Thymus (tissue), 11 donors: ENCODE results near the gene EXOC4. TPM values are rescaled to one million over a fixed set of nuclear protein-coding genes. Genes with fewer than 3 reads are reported as not detected.

Experiments used
- DNase-seq, 9 donors: peaks; one replicate each; pipeline ENCODE4 v3.0.0-alpha.2; 2013; ENCODE audit warnings: low spot score in 9 of 9, low read depth in 6 of 9, missing footprints in 1 of 9
- H3K27ac ChIP-seq, 2 donors: one replicate each; pipeline ENCODE4 v1.5.1; 2013; ENCODE audit warnings: control low read depth in 1 of 2, low read depth in 1 of 2, low read length in 1 of 2, mild to moderate bottlenecking in 1 of 2, moderate library complexity in 1 of 2
- H3K27me3 ChIP-seq, 2 donors: one replicate each; pipeline ENCODE4 v1.5.1; 2013; ENCODE audit warnings: low read length in 1 of 2; ENCODE audit not compliant: control insufficient read depth in 2 of 2, insufficient read depth in 1 of 2
- H3K36me3 ChIP-seq, 2 donors: one replicate each; pipeline ENCODE4 v1.5.1; 2013; ENCODE audit warnings: low read length in 1 of 2, mild to moderate bottlenecking in 1 of 2, moderate library complexity in 1 of 2; ENCODE audit not compliant: control insufficient read depth in 2 of 2, insufficient read depth in 2 of 2
- H3K4me1 ChIP-seq, 2 donors: one replicate each; pipeline ENCODE4 v1.5.1; 2013; ENCODE audit warnings: low read length in 2 of 2; ENCODE audit not compliant: control insufficient read depth in 2 of 2, insufficient read depth in 2 of 2
- H3K4me3 ChIP-seq, 2 donors: one replicate each; pipeline ENCODE4 v1.5.1; 2013; ENCODE audit warnings: low read length in 2 of 2, control low read depth in 1 of 2, mild to moderate bottlenecking in 1 of 2
- H3K9me3 ChIP-seq, 2 donors: one replicate each; pipeline ENCODE4 v1.5.1; 2013; ENCODE audit warnings: low read length in 1 of 2, mild to moderate bottlenecking in 1 of 2; ENCODE audit not compliant: control insufficient read depth in 2 of 2, insufficient read depth in 1 of 2
- WGBS: extraction: QIAGEN DNeasy Blood & Tissue Kit; methylation state at CpG from one replicate; pipeline ENCODE4 v1.1.7; 2013; 5-methylcytosine and 5-hydroxymethylcytosine counted together
- polyA plus RNA-seq: library from polyadenylated mRNA; stranded (reverse); fragments of 200-250 nt; gene quantifications from one replicate; pipeline ENCODE4 v1.2.3, GENCODE V29; 2013
- total RNA-seq: library from RNA; stranded (reverse); fragments of 120-200 nt; gene quantifications from one replicate; pipeline ENCODE4 v1.2.4, GENCODE V29; 2013
- donor health status: healthy.

EXOC4 gene
- total and polyA plus RNA-seq, 2 donors, result 25.5 to 51.2 TPM

GRCh38 chr7:133331861-133332260 is 79.0 kb downstream of the EXOC4 start:
- Histone ChIP-seq H3K36me3 (peaks cover 0 to 2% of the 10 kb centered on the region in 2 donors), H3K27me3 (no peaks in the 10 kb centered on the region), H3K27ac (no peak overlapping the region), H3K4me3 (no peak overlapping the region), H3K4me1 (no peaks in the 10 kb centered on the region), H3K9me3 (peaks cover under 1% of the 10 kb centered on the region in 2 donors)
- no peak for DNase-seq
- WGBS, result 100% methylated on average over 1 of the region's 1 CpG

- Histone ChIP-seq H3K4me1 (no peaks in the 10 kb centered on the region), H3K27me3 (no peaks in the 10 kb centered on the region), H3K27ac (no peak overlapping the region), H3K9me3 (peaks cover 0 to 7% of the 10 kb centered on the region in 2 donors), H3K36me3 (no peaks in the 10 kb centered on the region), H3K4me3 (no peak overlapping the region)
- no peak for DNase-seq
- 98% methylated on average over 2 of the region's 2 CpGs for WGBS
Measured at GRCh38 chr7:133339772-133340171, 86.9 kb downstream of the EXOC4 start.

DNA sequence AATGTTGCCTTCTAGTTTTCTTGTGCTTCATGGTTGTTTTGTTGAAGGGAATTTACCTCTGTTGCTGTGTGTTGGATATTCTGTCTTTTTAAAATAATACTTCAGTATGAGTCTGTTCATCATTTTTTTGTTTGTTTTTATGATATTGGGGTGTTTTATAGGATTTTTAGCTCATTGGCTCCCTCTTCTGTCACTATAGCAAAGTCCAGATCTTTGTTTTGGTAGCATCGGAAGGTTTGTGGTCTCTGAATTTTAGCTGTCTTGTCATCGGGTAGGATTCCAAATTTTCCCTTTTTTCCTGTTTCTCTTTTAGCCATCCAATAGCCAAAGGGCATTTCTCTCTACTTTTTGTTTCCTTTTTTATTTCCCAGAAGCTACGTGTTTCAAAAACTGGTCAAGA is 91.4 kb downstream of the EXOC4 start:
- no peaks in the 10 kb centered on the region for H3K4me1 ChIP-seq
- H3K4me3 ChIP-seq, result no peak overlapping the region
- DNase-seq, result peak in 2 of 9 donors; percentile 5 to 18
- H3K9me3 ChIP-seq, result peaks cover 0 to 3% of the 10 kb centered on the region in 2 donors
- H3K27me3 ChIP-seq, result no peaks in the 10 kb centered on the region
- 91% methylated on average over 3 of the region's 3 CpGs for WGBS
- no peak overlapping the region for H3K27ac ChIP-seq
- H3K36me3 ChIP-seq, result no peaks in the 10 kb centered on the region

DNA sequence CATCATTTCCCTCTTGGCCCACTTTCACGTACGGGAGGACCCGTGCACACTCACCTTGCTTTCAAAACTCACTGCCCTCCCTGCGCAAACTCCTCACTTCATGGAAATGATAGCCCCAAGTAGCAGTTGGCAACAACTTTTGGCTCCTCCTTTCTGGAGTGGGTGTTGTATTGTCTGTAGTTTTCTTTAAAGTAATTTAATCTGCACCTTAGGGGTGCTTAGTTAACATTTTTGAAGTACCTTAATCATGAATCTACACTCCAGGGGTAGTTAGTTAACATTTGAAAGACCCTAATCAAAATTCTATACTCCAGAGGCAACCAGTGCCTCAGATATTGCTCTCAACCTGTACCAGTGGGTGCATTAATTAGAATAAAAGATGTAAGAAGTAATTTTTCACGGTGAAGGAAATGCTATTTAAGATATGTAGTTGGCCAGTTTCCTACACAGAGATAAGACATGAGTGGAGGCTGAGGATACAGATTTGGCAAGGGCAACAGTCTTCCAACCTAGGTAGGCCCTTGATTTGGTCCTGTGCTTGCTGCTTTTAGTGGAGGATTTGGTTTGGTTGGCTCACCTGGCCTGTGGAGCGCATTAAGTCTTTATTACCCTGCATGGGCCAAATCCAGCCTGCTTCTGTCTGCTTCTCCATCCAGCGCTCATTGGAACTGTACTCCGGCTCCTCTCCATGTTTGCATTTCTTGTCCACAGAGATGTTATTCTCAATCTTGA is 93.0 kb downstream of the EXOC4 start:
- DNase-seq, result no peak
- Histone ChIP-seq H3K36me3 (no peaks in the 10 kb centered on the region), H3K27me3 (no peaks in the 10 kb centered on the region), H3K4me3 (no peak overlapping the region), H3K27ac (no peak overlapping the region), H3K9me3 (peaks cover 0 to 3% of the 10 kb centered on the region in 2 donors), H3K4me1 (no peaks in the 10 kb centered on the region)
- WGBS, result 82% methylated on average over 8 of the region's 8 CpGs

DNA sequence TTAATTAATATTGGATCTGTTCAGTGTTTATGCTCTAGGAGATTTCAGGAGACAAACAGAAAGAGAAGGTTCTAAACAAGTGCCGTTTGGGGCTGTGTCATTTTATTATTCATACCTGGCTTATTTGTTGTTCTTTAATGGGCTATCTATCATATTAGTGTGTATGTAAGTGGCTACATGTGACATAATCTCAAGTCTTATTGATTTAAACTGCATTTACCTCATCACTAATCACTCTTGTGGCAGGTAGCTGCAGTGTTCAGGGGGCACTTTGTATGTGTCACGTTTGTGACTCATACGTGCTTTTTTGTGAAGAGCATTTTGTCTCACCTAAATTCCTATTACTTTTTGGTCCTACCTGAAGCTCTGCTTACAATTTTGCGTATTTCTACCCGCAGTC is 95.4 kb downstream of the EXOC4 start:
- peaks cover 0 to under 1% of the 10 kb centered on the region in 2 donors for H3K9me3 ChIP-seq
- no peaks in the 10 kb centered on the region for H3K36me3 ChIP-seq
- H3K27ac ChIP-seq, result no peak overlapping the region
- WGBS, result 98% methylated on average over 5 of the region's 5 CpGs
- DNase-seq, result no peak
- no peak overlapping the region for H3K4me3 ChIP-seq
- H3K27me3 ChIP-seq, result no peaks in the 10 kb centered on the region
- no peaks in the 10 kb centered on the region for H3K4me1 ChIP-seq

GRCh38 chr7:133349101-133349500 is 96.2 kb downstream of the EXOC4 start:
- H3K4me1 ChIP-seq, result no peaks in the 10 kb centered on the region
- WGBS, result 99% methylated on average over 2 of the region's 2 CpGs
- no peaks in the 10 kb centered on the region for H3K9me3 ChIP-seq
- no peaks in the 10 kb centered on the region for H3K27me3 ChIP-seq
- no peak overlapping the region for H3K27ac ChIP-seq
- H3K4me3 ChIP-seq, result no peak overlapping the region
- no peak for DNase-seq
- H3K36me3 ChIP-seq, result no peaks in the 10 kb centered on the region

DNA sequence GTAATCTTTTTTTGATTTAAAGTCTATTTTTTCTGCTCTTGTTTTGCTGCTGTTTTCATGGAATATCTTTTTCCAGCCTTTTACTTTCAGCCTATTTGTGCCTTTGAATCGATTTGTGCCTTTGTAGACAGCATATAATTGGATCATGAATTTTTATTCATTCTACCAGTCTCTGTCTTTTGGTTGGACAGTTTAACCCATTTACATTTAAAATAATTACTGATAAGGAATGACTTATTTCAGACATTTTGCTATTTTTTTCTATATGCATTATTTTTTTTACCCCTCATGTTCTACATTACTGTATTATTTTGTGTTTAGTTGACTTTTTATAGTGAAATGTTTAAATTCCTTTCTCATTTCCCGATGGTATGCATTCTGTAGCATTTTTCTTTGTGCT is 99.6 kb downstream of the EXOC4 start:
- no peaks in the 10 kb centered on the region for H3K9me3 ChIP-seq
- H3K4me3 ChIP-seq, result no peak overlapping the region
- 98% methylated on average over 2 of the region's 2 CpGs for WGBS
- no peak for DNase-seq
- H3K4me1 ChIP-seq, result no peaks in the 10 kb centered on the region
- H3K27ac ChIP-seq, result no peak overlapping the region
- no peaks in the 10 kb centered on the region for H3K27me3 ChIP-seq
- H3K36me3 ChIP-seq, result peaks cover 0 to 2% of the 10 kb centered on the region in 2 donors

GRCh38 chr7:133353775-133354174 is 100.9 kb downstream of the EXOC4 start:
- Histone ChIP-seq H3K27me3 (no peaks in the 10 kb centered on the region), H3K9me3 (no peaks in the 10 kb centered on the region), H3K4me3 (no peak overlapping the region), H3K27ac (no peak overlapping the region), H3K36me3 (peaks cover 0 to 2% of the 10 kb centered on the region in 2 donors), H3K4me1 (no peaks in the 10 kb centered on the region)
- no peak for DNase-seq
- 93% methylated on average over 1 of the region's 1 CpG for WGBS

DNA sequence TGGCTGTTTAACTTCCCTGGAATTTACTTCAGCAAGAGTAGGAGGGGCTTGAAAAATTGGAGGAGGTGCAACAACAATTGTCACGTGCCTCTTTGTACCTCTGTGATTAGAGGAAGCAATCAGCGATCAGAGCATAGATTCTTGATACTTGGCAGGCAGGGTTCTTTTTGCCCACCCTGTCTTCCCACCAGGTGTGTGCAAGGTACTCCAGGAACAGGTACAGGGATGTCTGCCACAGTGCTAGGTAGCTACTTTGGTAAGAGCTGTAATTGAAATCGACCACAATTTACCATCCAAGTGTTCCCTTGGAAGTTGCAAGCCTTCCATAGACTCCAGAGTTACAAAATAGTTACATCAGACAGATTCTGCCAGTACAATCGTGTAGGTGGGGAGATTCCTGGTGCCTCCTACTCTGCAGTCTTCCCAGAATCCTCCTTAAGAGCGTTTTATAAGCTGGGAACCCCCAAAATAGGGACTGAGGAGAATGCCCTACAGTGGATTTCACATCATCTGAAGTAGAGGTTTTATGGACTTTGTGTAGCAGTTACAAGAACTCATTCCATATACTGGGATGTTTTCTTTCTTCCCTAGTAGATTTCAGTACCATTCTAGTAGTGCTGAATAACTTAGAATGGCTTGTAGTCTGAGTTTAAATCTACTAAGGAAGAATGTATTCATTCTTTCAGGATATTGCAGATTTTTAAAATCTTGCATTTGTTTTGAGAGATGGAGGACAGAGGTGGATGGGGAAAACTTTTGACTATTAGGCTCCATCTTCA is 101.9 kb downstream of the EXOC4 start:
- Histone ChIP-seq H3K27me3 (no peaks in the 10 kb centered on the region), H3K4me1 (no peaks in the 10 kb centered on the region), H3K9me3 (no peaks in the 10 kb centered on the region), H3K4me3 (no peak overlapping the region), H3K27ac (no peak overlapping the region), H3K36me3 (peaks cover 0 to 2% of the 10 kb centered on the region in 2 donors)
- DNase-seq, result no peak
- WGBS, result 98% methylated on average over 5 of the region's 5 CpGs
